Fibroblast of pulmonary artery (primary cell): ENCODE measurements around the gene GRK3.

ENCODE experiments used
- DNase-seq: peaks from one replicate; pipeline ENCODE4 v3.0.0-alpha.2; 2010; ENCODE audit warnings: low read depth
- H3K4me3 ChIP-seq: replicated peaks from 2 replicates; pipeline ENCODE4 v1.5.1; 2011; ENCODE audit warnings: low read depth, mild to moderate bottlenecking, control low read depth, low read length, moderate library complexity
- TF ChIP-seq, protein P1 (sequence below): IDR thresholded peaks from 2 replicates; pipeline ENCODE4 v1.5.1; 2011; ENCODE audit warnings: mild to moderate bottlenecking, control low read depth, low read length, inconsistent platforms; ENCODE audit errors: missing control alignments

Gene GRK3

DNA sequence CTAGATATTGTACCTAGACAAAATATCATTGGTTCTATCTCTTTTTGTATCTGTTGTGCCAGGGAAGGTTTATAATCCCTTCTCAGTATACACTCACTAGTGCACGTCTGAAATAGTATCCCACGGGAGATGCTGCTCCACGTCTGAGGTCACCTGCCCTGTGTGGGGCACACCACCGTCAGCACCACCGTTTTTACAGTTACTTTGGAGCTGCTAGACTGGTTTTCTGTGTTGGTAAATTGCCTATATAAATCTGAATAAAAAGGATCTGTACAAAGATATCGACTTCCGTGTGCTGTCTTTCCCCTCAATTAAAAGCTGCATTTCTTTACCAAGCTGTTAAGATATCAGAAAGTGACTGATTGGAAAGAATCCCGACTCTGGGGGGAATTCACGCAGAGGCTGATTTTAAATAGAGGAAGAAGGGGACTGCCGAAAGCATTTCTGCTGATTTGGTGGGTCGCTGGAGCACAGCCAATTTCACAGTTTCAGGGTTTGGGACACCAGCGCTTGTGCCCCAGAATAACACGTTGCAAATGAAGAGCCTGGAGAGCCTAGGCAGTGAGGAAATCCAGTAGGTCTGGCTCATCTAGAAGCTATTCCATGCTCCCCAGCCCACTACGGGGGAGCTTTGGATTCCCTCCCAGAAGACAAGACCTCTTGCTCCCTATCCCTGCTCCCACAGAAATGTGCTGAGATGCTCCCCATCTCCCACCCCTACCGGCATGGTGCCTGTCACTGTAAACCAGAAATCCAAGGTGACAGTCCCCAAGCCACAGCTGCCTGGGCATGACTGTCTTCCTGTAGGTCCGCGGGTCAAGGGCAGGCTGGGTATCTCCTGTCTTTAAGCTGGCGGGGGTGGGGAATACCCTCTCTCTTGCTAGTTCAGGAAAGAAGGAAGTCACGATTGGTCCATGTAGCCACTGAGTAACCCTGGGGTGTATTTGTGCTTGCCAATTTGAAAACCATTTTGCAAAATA, 164.8 kb downstream of the GRK3 start:
- no peak for DNase-seq
- TF ChIP-seq, protein P1, sequence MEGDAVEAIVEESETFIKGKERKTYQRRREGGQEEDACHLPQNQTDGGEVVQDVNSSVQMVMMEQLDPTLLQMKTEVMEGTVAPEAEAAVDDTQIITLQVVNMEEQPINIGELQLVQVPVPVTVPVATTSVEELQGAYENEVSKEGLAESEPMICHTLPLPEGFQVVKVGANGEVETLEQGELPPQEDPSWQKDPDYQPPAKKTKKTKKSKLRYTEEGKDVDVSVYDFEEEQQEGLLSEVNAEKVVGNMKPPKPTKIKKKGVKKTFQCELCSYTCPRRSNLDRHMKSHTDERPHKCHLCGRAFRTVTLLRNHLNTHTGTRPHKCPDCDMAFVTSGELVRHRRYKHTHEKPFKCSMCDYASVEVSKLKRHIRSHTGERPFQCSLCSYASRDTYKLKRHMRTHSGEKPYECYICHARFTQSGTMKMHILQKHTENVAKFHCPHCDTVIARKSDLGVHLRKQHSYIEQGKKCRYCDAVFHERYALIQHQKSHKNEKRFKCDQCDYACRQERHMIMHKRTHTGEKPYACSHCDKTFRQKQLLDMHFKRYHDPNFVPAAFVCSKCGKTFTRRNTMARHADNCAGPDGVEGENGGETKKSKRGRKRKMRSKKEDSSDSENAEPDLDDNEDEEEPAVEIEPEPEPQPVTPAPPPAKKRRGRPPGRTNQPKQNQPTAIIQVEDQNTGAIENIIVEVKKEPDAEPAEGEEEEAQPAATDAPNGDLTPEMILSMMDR, result no peak
- H3K4me3 ChIP-seq, result no peak overlapping the region

DNA sequence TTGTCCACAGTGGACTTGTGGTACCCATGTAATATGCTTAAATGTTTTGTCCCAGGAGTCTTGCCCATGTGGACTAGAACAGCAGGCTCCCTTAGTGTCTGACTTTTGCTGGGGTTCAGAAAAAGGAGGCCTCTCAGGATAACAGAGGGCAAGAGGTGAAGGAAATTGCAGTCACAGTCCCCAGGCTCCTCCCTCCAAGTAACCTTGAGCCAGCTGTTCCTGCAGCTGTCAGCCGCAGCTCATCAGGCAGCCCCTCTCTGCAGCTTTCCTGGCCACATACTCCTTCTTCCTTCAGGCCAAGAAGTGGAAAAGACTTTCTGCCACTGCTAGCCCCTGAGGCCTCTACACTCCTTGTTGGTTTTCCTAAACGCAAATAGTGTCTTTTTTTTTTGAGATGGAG, 171.2 kb downstream of the GRK3 start:
- DNase-seq, result no peak
- TF ChIP-seq, protein P1, result no peak
- no peak overlapping the region for H3K4me3 ChIP-seq

DNA sequence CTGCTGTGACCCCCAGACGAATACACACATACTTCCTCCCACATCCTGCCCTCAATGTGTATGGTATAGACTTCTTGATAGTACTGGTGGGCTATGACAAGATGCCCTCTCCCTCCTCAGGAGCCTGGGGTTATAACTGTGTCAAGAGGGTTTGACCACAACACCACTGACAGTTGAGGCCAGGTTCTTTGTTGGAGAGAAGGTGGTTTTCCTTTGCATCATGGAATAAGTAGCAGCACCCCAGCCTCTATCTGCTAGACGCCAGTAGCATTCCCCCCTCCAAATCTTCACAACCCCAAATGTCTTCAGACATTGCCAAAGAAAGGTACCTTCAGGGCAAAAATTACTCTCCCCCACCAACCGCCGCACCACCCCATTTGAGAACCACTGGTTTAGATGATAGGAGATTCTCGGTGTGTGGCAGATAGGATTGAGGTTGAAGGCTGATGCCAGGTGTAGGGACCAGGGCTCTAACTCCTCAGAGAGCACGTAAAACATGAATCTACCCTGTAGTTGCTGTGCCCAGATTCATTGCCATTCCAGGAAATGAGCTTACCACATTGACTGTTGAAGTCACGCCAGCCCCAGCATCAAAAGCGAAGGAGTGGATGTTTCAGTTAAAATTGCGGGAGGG, 172.0 kb downstream of the GRK3 start:
- DNase-seq, result no peak
- TF ChIP-seq, protein P1, result no peak
- no peak overlapping the region for H3K4me3 ChIP-seq

DNA sequence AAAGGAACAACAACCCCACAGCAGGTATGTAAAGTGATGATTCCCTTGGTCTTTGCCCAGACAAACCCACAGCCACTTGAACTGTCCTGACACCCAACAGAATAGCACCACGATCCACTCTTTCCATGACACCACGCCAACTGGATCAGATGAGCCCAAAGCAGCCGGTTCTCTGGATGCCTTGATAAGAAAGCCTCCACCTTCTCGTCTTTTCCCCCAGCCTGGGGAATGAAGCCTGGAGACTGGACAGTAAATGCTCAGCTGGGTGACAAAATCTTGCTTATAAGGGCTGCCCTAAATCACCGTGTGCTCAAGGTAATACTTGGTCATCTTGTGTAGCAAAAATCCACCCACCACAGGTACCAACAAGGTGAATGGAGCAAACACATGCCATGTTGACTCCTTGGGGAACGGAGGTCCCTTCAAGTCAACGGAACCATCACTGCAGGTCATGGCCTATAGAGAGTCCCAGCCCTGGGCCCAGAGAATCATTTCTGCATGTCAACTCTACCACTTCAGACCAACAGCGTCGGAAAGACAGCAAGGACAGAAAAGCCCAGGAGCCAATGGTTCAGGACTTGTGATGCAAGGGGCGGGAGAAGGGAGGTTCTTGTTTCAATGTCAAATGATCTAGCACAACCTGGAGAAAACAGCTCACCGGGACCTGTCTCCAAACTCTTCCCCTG, 175.3 kb downstream of the GRK3 start:
- DNase-seq, result no peak
- TF ChIP-seq, protein P1, result no peak
- no peak overlapping the region for H3K4me3 ChIP-seq

DNA sequence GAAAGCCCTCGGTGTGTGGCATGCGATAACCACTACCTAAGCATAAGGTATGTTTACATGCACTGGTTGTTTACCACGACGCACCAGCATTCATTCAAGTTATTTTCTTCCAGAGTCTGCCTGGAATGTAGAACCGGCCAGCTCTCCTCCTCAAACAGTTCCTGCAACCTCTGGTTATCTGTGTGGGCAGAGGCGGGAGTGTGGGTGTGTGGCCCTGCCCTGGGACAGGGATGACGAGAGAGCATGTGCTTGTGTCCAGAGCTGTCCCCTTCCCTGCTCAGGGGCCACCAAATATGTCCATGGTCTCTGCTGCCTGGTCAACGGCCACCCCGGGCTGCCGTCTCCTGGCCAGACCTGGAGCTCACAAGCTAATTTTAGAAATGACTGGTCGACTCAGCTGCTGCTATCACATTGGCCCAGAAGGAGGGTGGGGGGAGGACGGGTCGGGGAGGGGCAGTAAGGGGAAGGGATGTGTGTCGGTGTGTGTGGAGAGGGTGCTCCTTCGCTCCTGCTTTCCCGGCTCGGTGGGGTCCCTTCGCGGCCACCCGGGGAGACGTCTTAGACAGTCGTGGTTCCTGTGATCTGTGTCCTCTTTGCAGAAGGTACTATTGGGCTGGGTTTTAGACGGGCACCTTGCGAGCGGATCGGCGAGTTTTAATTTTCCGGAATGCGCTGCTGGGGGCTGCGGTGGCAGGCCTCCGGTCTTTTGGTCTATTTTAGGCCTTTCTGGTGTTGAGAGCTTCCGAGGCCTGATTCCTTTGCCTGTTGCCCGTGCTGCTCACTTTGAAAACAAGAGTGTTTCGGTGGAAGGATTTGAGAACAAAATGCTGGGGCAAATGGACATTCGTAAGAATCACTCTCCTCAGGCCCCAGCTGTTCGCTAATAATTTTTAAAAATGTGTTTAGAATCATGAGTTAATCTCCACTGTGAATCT, 177.5 kb downstream of the GRK3 start, which contains the start of gene MYO18B:
Gene MYO18B (plus strand): TSS at position 497 of the 935 bp plus-strand sequence. CDS start 18,905 bp downstream, outside the sequence.
- no peak for DNase-seq
- TF ChIP-seq, protein P1, result no peak
- no peak within 1 kb of the TSS for H3K4me3 ChIP-seq
